Mesendoderm (in vitro differentiated cells): ENCODE results near the gene RAB3D.

Source experiments
- DNase-seq: peaks from one replicate; pipeline ENCODE4 v3.0.0; 2013
- H2AK5ac ChIP-seq: 2 replicates; pipeline ENCODE4 v1.6.1; 2013; ENCODE audit warnings: low read length, inconsistent platforms
- H2BK120ac ChIP-seq: 2 replicates; pipeline ENCODE4 v1.6.1; 2013; ENCODE audit warnings: low read depth, mild to moderate bottlenecking, low read length, moderate library complexity, mixed read lengths
- H2BK15ac ChIP-seq: replicated peaks from 2 replicates; pipeline ENCODE4 v1.6.1; 2013; ENCODE audit warnings: low read depth, mild to moderate bottlenecking, moderate library complexity
- H2BK5ac ChIP-seq: 2 replicates; pipeline ENCODE4 v1.6.1; 2013; ENCODE audit warnings: low read length, inconsistent platforms
- H3K18ac ChIP-seq: 2 replicates; pipeline ENCODE4 v1.6.1; 2013; ENCODE audit warnings: mild to moderate bottlenecking, low read length, mixed read lengths
- H3K23ac ChIP-seq: one replicate; pipeline ENCODE4 v1.6.1; 2013; ENCODE audit warnings: low read length
- H3K27ac ChIP-seq: 2 replicates; pipeline ENCODE4 v1.5.1; 2013; ENCODE audit warnings: low read depth, mild to moderate bottlenecking, inconsistent platforms, low read length, moderate library complexity
- H3K27me3 ChIP-seq: 2 replicates; pipeline ENCODE4 v1.6.1; 2013; ENCODE audit warnings: low read length, control low read depth, mild to moderate bottlenecking, inconsistent platforms; ENCODE audit not compliant: insufficient read depth, poor library complexity
- H3K36me3 ChIP-seq: 2 replicates; pipeline ENCODE4 v1.6.1; 2013; ENCODE audit warnings: low read length, inconsistent platforms; ENCODE audit not compliant: control insufficient read depth, insufficient read depth
- H3K4ac ChIP-seq: one replicate; pipeline ENCODE4 v1.6.1; 2013; ENCODE audit warnings: low read depth, mild to moderate bottlenecking, low read length, moderate library complexity
- H3K4me1 ChIP-seq: 2 replicates; pipeline ENCODE4 v1.6.1; 2013; ENCODE audit warnings: low read depth, low read length, inconsistent platforms; ENCODE audit not compliant: control insufficient read depth
- H3K4me2 ChIP-seq: 2 replicates; pipeline ENCODE4 v1.6.1; 2013; ENCODE audit warnings: low read length
- H3K4me3 ChIP-seq: 2 replicates; pipeline ENCODE4 v1.5.1; 2013; ENCODE audit warnings: mild to moderate bottlenecking, low read length
- H3K56ac ChIP-seq: one replicate; pipeline ENCODE4 v1.6.1; 2013; ENCODE audit warnings: low read length
- H3K79me1 ChIP-seq: 2 replicates; pipeline ENCODE4 v1.6.1; 2013; ENCODE audit warnings: low read length, inconsistent platforms
- H3K79me2 ChIP-seq: 2 replicates; pipeline ENCODE4 v1.6.1; 2013; ENCODE audit warnings: mild to moderate bottlenecking, low read length; ENCODE audit not compliant: control insufficient read depth, insufficient read depth
- H3K9ac ChIP-seq: 2 replicates; pipeline ENCODE4 v1.6.1; 2013; ENCODE audit warnings: low read length, inconsistent platforms
- H4K5ac ChIP-seq: one replicate; pipeline ENCODE4 v1.6.1; 2013; ENCODE audit warnings: low read length
- H4K8ac ChIP-seq: one replicate; pipeline ENCODE4 v1.6.1; 2013; ENCODE audit warnings: low read depth, mild to moderate bottlenecking, control low read depth, low read length, moderate library complexity
- WGBS: extraction: QIAGEN DNeasy Blood & Tissue Kit; methylation state at CpG from one replicate; pipeline ENCODE4 v1.1.7; 2013; ENCODE audit warnings: low lambda C conversion rate, missing lambda C conversion rate; ENCODE audit not compliant: insufficient coverage; ENCODE audit errors: extremely low coverage; 5-methylcytosine and 5-hydroxymethylcytosine counted together

Gene RAB3D

DNA sequence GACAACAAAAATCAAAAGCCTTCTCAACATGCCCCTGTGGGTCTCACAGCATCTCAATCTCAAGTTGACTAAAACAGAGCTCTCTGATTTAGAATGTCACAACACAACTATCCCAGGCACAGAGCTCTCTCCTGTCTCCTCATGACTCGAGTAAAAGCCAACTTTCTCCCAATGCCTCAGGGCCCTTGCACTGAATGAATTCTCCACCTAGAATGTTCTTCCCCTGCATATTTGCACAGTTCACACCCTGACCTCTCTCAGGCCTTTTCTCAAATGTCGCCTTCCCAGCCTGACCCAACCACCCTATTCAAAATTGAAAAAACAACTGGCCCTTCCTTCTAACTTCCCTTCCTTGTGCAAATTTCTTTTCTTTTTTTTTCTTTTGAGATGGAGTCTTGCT, 31.3 kb upstream of the RAB3D start:
- no peak overlapping the region for H3K4me2 ChIP-seq
- H3K36me3 ChIP-seq = no peaks in the 10 kb centered on the region
- H4K8ac ChIP-seq = no peak overlapping the region
- H3K4me1 ChIP-seq = no peaks in the 10 kb centered on the region
- no peak overlapping the region for H3K56ac ChIP-seq
- no peak overlapping the region for H3K4me3 ChIP-seq
- no peaks in the 10 kb centered on the region for H3K79me1 ChIP-seq
- H3K79me2 ChIP-seq = no peaks in the 10 kb centered on the region
- no peak overlapping the region for H3K18ac ChIP-seq
- H2BK15ac ChIP-seq = no peak overlapping the region
- WGBS = no CpG with 5 or more reads among the region's 2 CpGs
- H2BK120ac ChIP-seq = no peak overlapping the region
- no peak overlapping the region for H4K5ac ChIP-seq
- no peak overlapping the region for H3K27ac ChIP-seq
- no peak overlapping the region for H2AK5ac ChIP-seq
- no peaks in the 10 kb centered on the region for H3K27me3 ChIP-seq
- no peak overlapping the region for H3K23ac ChIP-seq
- H3K4ac ChIP-seq = no peak overlapping the region
- no peak for DNase-seq
- no peak overlapping the region for H3K9ac ChIP-seq
- no peak overlapping the region for H2BK5ac ChIP-seq

DNA sequence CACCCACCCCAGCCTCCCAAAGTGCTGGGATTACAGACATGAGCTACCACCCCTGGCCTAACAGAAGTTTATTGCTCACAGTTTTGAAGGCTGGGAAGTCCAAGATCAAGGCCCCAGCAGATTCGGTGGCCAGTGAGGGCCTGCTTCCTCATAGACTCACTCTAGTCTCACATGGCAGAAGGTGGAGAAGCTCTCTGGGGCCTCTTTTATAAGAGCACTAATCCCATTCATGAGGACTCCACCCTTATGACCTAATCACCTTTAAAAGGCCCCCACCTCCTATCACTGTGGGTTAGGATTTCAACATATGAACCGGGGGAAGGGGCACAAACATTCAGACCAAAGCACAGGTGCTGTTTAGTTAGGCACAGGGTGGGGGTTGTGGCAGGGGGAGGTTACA, 28.1 kb upstream of the RAB3D start:
- H3K9ac ChIP-seq = no peak overlapping the region
- H3K23ac ChIP-seq = no peak overlapping the region
- no peak overlapping the region for H3K4me2 ChIP-seq
- no peak overlapping the region for H2BK15ac ChIP-seq
- no peak overlapping the region for H4K8ac ChIP-seq
- no peak overlapping the region for H4K5ac ChIP-seq
- H3K27me3 ChIP-seq = no peaks in the 10 kb centered on the region
- H2BK120ac ChIP-seq = no peak overlapping the region
- H3K4ac ChIP-seq = no peak overlapping the region
- no peak overlapping the region for H3K18ac ChIP-seq
- no peak overlapping the region for H3K56ac ChIP-seq
- no peak overlapping the region for H3K27ac ChIP-seq
- no peak overlapping the region for H2BK5ac ChIP-seq
- H3K79me1 ChIP-seq = no peaks in the 10 kb centered on the region
- DNase-seq = no peak
- H3K36me3 ChIP-seq = no peaks in the 10 kb centered on the region
- H2AK5ac ChIP-seq = no peak overlapping the region
- H3K79me2 ChIP-seq = no peaks in the 10 kb centered on the region
- no peaks in the 10 kb centered on the region for H3K4me1 ChIP-seq
- H3K4me3 ChIP-seq = no peak overlapping the region
- WGBS = no CpG with 5 or more reads among the region's 2 CpGs

DNA sequence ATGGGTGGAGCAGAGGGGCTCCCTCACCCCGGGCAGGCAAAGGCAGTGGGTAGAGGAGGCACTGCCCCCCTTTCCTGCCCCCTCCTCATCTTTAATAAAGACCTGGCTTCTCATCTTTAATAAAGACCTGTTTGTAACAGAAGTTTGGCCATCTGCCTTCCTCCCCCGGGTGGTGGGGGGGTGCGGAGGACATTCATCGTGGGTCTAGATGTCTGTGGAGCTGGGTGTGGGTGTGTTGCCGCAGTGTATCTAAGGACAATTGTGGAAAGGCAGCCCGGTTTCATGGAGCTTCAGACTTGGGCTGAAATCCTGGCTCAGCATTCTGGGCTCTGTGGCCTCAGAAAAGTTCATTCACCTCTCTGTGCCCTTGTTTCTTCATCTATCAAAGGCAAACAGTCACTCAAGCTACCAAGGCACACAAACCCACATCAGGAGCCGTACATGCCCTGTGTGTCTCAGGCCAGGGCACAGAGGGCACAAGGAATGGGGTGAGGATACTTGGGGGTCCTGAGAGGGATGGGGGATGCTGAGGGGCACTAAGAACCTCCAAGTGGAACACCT, 26.2 kb upstream of the RAB3D start:
- Histone ChIP-seq H3K23ac (no peak overlapping the region), H3K79me2 (no peaks in the 10 kb centered on the region), H3K27ac (no peak overlapping the region), H3K56ac (no peak overlapping the region), H3K9ac (no peak overlapping the region), H3K27me3 (no peaks in the 10 kb centered on the region), H2AK5ac (no peak overlapping the region), H3K36me3 (no peaks in the 10 kb centered on the region), H2BK120ac (no peak overlapping the region), H3K18ac (no peak overlapping the region), H3K4ac (no peak overlapping the region), H3K4me2 (no peak overlapping the region), H2BK5ac (no peak overlapping the region), H4K8ac (no peak overlapping the region), H4K5ac (no peak overlapping the region), H3K4me1 (peaks cover 2% of the 10 kb centered on the region), H3K4me3 (no peak overlapping the region), H2BK15ac (no peak overlapping the region), H3K79me1 (no peaks in the 10 kb centered on the region)
- WGBS = no CpG with 5 or more reads among the region's 7 CpGs
- no peak for DNase-seq

DNA sequence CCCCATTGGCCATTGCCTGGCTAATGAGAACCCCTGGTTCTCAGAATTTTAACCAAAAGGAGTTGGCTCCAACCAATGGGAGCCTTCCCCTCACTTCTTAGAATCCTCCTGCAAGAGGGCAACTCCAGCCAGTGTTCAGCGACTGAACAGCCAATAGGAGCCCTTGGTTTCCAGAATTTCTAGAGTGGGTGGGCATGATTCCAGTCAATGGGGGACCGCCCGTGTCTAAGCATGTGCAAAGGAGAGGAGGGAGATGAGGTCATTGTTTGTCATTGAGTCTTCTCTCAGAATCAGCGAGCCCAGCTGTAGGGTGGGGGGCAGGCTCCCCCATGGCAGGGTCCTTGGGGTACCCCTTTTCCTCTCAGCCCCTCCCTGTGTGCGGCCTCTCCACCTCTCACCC, 25.5 kb upstream of the RAB3D start:
- Histone ChIP-seq H3K4me3 (no peak overlapping the region), H2BK15ac (no peak overlapping the region), H3K56ac (no peak overlapping the region), H3K36me3 (no peaks in the 10 kb centered on the region), H3K4me2 (no peak overlapping the region), H3K18ac (no peak overlapping the region), H3K27ac (no peak overlapping the region), H3K79me2 (no peaks in the 10 kb centered on the region), H2AK5ac (no peak overlapping the region), H2BK120ac (no peak overlapping the region), H3K27me3 (no peaks in the 10 kb centered on the region), H4K5ac (no peak overlapping the region), H3K23ac (no peak overlapping the region), H4K8ac (no peak overlapping the region), H3K79me1 (no peaks in the 10 kb centered on the region), H3K4me1 (peaks cover 2% of the 10 kb centered on the region), H3K9ac (no peak overlapping the region), H2BK5ac (no peak overlapping the region), H3K4ac (no peak overlapping the region)
- no CpG with 5 or more reads among the region's 5 CpGs for WGBS
- no peak for DNase-seq

DNA sequence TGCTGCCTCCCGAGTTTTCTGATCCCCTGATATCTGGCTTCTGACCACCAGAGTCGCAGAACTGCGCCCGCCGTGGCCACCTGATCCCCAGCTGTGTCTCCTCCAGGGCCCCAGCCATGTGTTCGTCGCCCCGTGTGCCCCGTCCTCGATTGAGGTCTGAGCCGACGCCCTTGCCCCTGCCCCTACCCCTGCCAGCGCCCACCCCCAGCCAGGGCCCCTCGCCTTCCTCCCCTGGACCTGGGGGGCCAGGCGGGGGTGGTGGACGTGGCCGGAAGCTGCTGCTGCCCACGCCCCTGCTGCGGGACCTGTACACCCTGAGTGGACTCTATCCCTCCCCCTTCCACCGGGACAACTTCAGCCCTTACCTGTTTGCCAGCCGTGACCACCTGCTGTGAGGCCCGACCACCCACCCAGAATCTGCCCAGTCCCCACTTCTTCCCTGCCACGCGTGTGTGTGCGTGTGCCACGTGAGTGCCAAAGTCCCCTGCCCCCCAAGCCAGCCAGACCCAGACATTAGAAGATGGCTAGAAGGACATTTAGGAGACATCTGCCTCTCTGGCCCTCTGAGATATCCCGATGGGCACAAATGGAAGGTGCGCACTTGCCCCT, 24.9 kb upstream of the RAB3D start:
- Histone ChIP-seq H2BK5ac (no peak overlapping the region), H3K79me1 (no peaks in the 10 kb centered on the region), H3K23ac (no peak overlapping the region), H2BK120ac (no peak overlapping the region), H3K9ac (no peak overlapping the region), H3K36me3 (no peaks in the 10 kb centered on the region), H4K5ac (no peak overlapping the region), H3K79me2 (no peaks in the 10 kb centered on the region), H3K18ac (no peak overlapping the region), H4K8ac (no peak overlapping the region), H3K4me3 (no peak overlapping the region), H2AK5ac (no peak overlapping the region), H3K4me1 (peaks cover 2% of the 10 kb centered on the region), H3K56ac (no peak overlapping the region), H3K4me2 (no peak overlapping the region), H2BK15ac (no peak overlapping the region), H3K4ac (no peak overlapping the region), H3K27ac (no peak overlapping the region), H3K27me3 (no peaks in the 10 kb centered on the region)
- no CpG with 5 or more reads among the region's 28 CpGs for WGBS
- no peak for DNase-seq

DNA sequence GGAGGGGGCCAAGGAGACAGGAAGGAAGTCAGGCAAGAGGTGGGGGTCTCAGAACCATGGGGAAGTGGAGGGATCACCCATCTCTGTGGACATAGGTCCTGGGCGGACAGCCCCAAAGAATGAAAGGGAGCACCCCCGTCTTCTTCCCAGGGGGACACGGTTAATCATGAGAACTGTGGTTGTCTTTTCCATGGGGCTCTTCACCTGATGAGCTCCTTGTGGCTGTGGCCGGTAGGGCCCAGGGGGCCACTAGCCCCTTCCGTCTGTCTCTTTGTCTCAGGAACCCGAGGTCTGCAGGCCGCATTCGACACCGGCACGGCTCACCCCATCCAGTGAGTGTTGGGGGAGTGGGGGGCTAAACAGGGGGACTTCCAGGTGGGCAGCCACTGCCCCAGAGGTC, 24.4 kb upstream of the RAB3D start:
- Histone ChIP-seq H4K5ac (no peak overlapping the region), H3K4ac (no peak overlapping the region), H3K79me1 (no peaks in the 10 kb centered on the region), H3K36me3 (no peaks in the 10 kb centered on the region), H3K23ac (no peak overlapping the region), H3K27ac (no peak overlapping the region), H3K4me1 (peaks cover 2% of the 10 kb centered on the region), H3K79me2 (no peaks in the 10 kb centered on the region), H3K4me2 (no peak overlapping the region), H2BK5ac (no peak overlapping the region), H3K18ac (no peak overlapping the region), H2BK120ac (no peak overlapping the region), H3K27me3 (no peaks in the 10 kb centered on the region), H3K4me3 (no peak overlapping the region), H2BK15ac (no peak overlapping the region), H2AK5ac (no peak overlapping the region), H3K9ac (no peak overlapping the region), H3K56ac (no peak overlapping the region), H4K8ac (no peak overlapping the region)
- DNase-seq = no peak
- WGBS = no CpG with 5 or more reads among the region's 10 CpGs
